GM12878 (cell line): Measurements from ENCODE around the gene KCNK5. TPM values are rescaled to one million over a fixed set of nuclear protein-coding genes. Genes with fewer than 3 reads are reported as not detected.

ENCODE experiments used
- ATAC-seq: fragments of 200-7000 bp; cut with Tn5 transposase; 3 replicates; pipeline ENCODE4 v1.9.1; 2020; ENCODE audit warnings: mild to moderate bottlenecking, moderate library complexity
- BruUV-seq: library from RNA; stranded (reverse); fragments of 400-500 nt; replicated peaks from 2 replicates; lab custom pipeline; 2021; lab: Mats Ljungman, UMichigan
- CTCF ChIA-PET: fragments of 300-600 bp; sonication (Branson Sonifier 250); formaldehyde crosslinking; extraction: SDS; loops from one replicate; lab custom pipeline; 2021; ENCODE audit warnings: inconsistent platforms; lab: Yijun Ruan, JAX
- POLR2A ChIA-PET: fragments of 350-600 bp; formaldehyde crosslinking; extraction: SDS; loops from one replicate; lab custom pipeline; 2021; ENCODE audit warnings: inconsistent platforms; lab: Charles Lee
- RAD21 ChIA-PET: fragments of 300-600 bp; sonication (Branson Sonifier 250); formaldehyde crosslinking; loops from one replicate; lab custom pipeline; 2023; ENCODE audit warnings: antibody characterized with exemption; ENCODE audit not compliant: unreplicated experiment; lab: Charles Lee
- SMC1A ChIA-PET: fragments of 300-600 bp; sonication (Branson Sonifier 250); formaldehyde crosslinking; loops from one replicate; lab custom pipeline; 2023; ENCODE audit not compliant: unreplicated experiment, uncharacterized antibody; lab: Charles Lee
- DNase-seq: peaks from one replicate; pipeline ENCODE4 v3.0.0-alpha.2; 2011; ENCODE audit warnings: low read depth, low spot score
- FAIRE-seq: peaks from 3 replicates; lab custom pipeline; 2011; peaks lifted over from hg19 to GRCh38; lab: Jason Lieb, UNC
- H2AFZ ChIP-seq: 2 replicates; pipeline ENCODE4 v1.6.0; 2011; ENCODE audit warnings: low read depth, low read length, control low read depth; ENCODE audit not compliant: control insufficient read depth
- H3K27ac ChIP-seq: 2 replicates; pipeline ENCODE4 v1.5.1; 2011; ENCODE audit warnings: control low read depth; ENCODE audit not compliant: control insufficient read depth, insufficient read depth
- H3K27me3 ChIP-seq, 2 experiments: replicated peaks in 1 of 2; 2 replicates each; pipeline versions ENCODE4 v1.6.0 to v1.6.1; 2011; ENCODE audit warnings: low read length in 1 of 2; ENCODE audit not compliant: control insufficient read depth in 2 of 2, insufficient read depth in 2 of 2
- H3K36me3 ChIP-seq, 2 experiments: 2 replicates each; pipeline ENCODE4 v1.5.1; 2011; ENCODE audit warnings: low read length in 1 of 2; ENCODE audit not compliant: control insufficient read depth in 2 of 2, insufficient read depth in 2 of 2
- H3K4me1 ChIP-seq: 2 replicates; pipeline ENCODE4 v1.6.1; 2011; ENCODE audit warnings: mild to moderate bottlenecking, low read length, moderate library complexity, mixed read lengths; ENCODE audit not compliant: control insufficient read depth, insufficient read depth
- H3K4me2 ChIP-seq: 2 replicates; pipeline ENCODE4 v1.6.0; 2011; ENCODE audit warnings: control low read depth; ENCODE audit not compliant: control insufficient read depth, insufficient read depth
- H3K4me3 ChIP-seq: fragments of 200-600 bp; sonication (generic); 2 replicates; pipeline ENCODE4 v1.5.1; 2016
- H3K79me2 ChIP-seq: 2 replicates; pipeline ENCODE4 v1.6.0; 2011; ENCODE audit warnings: low read length; ENCODE audit not compliant: control insufficient read depth, insufficient read depth
- H3K9ac ChIP-seq: 2 replicates; pipeline ENCODE4 v1.8.0; 2011; ENCODE audit warnings: low read length, control low read depth, mixed read lengths; ENCODE audit not compliant: control insufficient read depth, insufficient read depth
- H3K9me3 ChIP-seq: replicated peaks from 3 replicates; pipeline ENCODE4 v1.5.1; 2011; ENCODE audit warnings: mild to moderate bottlenecking, low read length; ENCODE audit not compliant: control insufficient read depth, insufficient read depth
- H4K20me1 ChIP-seq: 2 replicates; pipeline ENCODE4 v1.6.0; 2011; ENCODE audit not compliant: control insufficient read depth, insufficient read depth
- ASH2L ChIP-seq: fragments of 300-600, 200-600 bp; sonication (generic); IDR thresholded peaks from 2 replicates; pipeline ENCODE4 v1.6.1; 2017; ENCODE audit warnings: low read depth, mild to moderate bottlenecking, borderline replicate concordance
- EZH2 ChIP-seq: IDR thresholded peaks from 2 replicates; pipeline ENCODE4 v1.6.1; 2012; ENCODE audit warnings: low read depth, mild to moderate bottlenecking, control low read depth, inconsistent platforms, low read length, borderline replicate concordance; ENCODE audit not compliant: control insufficient read depth
- HDAC6 ChIP-seq: fragments of 200-600 bp; sonication (generic); IDR thresholded peaks from one replicate; pipeline ENCODE4 v1.8.0; 2017; ENCODE audit warnings: antibody characterized with exemption; ENCODE audit not compliant: unreplicated experiment
- POU2F2 ChIP-seq: IDR thresholded peaks from 3 replicates; pipeline ENCODE4 v1.6.1; 2011; ENCODE audit warnings: low read depth, mild to moderate bottlenecking, low read length, borderline replicate concordance
- RAD21 ChIP-seq: IDR thresholded peaks from 2 replicates; pipeline ENCODE4 v1.6.1; 2011; ENCODE audit warnings: mild to moderate bottlenecking, low read depth, low read length, moderate library complexity; ENCODE audit not compliant: insufficient read depth
- RCOR1 ChIP-seq: conservative IDR thresholded peaks from 2 replicates; pipeline ENCODE4 v1.6.1; 2012; ENCODE audit warnings: low read depth, low read length, improper control_type of control experiment
- SIX5 ChIP-seq: IDR thresholded peaks from 2 replicates; pipeline ENCODE4 v1.6.1; 2011; ENCODE audit warnings: mild to moderate bottlenecking, low read depth, low read length, moderate library complexity; ENCODE audit not compliant: severe bottlenecking
- SMAD5 ChIP-seq: IDR thresholded peaks from 2 replicates; pipeline ENCODE4 v1.6.1; 2016; ENCODE audit warnings: antibody characterized with exemption, low read depth
- STAT1 ChIP-seq: fragments of 450-650 bp; conservative IDR thresholded peaks from 2 replicates; pipeline ENCODE4 v1.6.1; 2014; ENCODE audit warnings: antibody characterized with exemption, mild to moderate bottlenecking
- TBL1XR1 ChIP-seq: IDR thresholded peaks from 2 replicates; pipeline ENCODE4 v1.6.1; 2012; ENCODE audit warnings: low read depth, low read length, improper control_type of control experiment
- ZSCAN29 ChIP-seq: fragments of 450-650 bp; IDR thresholded peaks from 2 replicates; pipeline ENCODE4 v1.6.1; 2017; ENCODE audit warnings: mild to moderate bottlenecking, moderate library complexity
- ZZZ3 ChIP-seq: IDR thresholded peaks from 2 replicates; pipeline ENCODE4 v1.6.1; 2011; ENCODE audit warnings: low read depth; ENCODE audit not compliant: control insufficient read depth, insufficient read length
- WGBS: methylation state at CpG from one replicate; pipeline ENCODE4 v1.1.6; 2016; ENCODE audit warnings: low lambda C conversion rate; ENCODE audit not compliant: insufficient replicate concordance, insufficient coverage; ENCODE audit errors: missing lambda C conversion rate; 5-methylcytosine and 5-hydroxymethylcytosine counted together
- in situ Hi-C: fragments of 300-500 bp; cut with MboI; formaldehyde crosslinking; loops from 9 replicates; pipeline ENCODE4 v1.14.3; 2018; ENCODE audit warnings: mixed read lengths
- intact Hi-C: fragments of 100-400 bp; cut with micrococcal nuclease; formaldehyde crosslinking; loops from one replicate; pipeline ENCODE4 v1.14.2; 2022; ENCODE audit not compliant: unreplicated experiment
- polyA plus RNA-seq, 11 experiments: library from polyadenylated mRNA; depleted of rRNA in 4 of 11; unstranded in 6 of 11; stranded (reverse) in 5 of 11; fragments of >200 nt; fragmentation: Nextera tagmentation in 4 of 11; fragmentation: Illumina TruSeq in 1 of 11; extraction: Ambion mirVana in 4 of 11; extraction: Trizol in 1 of 11; gene quantifications; 1 replicate in 1 of 11; 2 replicates in 10 of 11; pipeline versions ENCODE4 v1.2.1 to v1.2.3, GENCODE V29; 2011 to 2016; ENCODE audit warnings: inconsistent platforms in 2 of 11, missing spikeins in 2 of 11, low read depth in 1 of 11
- total RNA-seq, 4 experiments: library from RNA; depleted of rRNA in 3 of 4; stranded (reverse); fragments of >200 nt in 3 of 4; fragmentation: Illumina TruSeq in 1 of 4; extraction: Trizol in 1 of 4; gene quantifications; 2 replicates each; pipeline versions ENCODE4 v1.2.1 to v1.2.3, GENCODE V29; 2013 to 2021
- TF ChIP-seq, protein P1 (sequence below): fragments of 450-650 bp; IDR thresholded peaks from 2 replicates; pipeline ENCODE4 v1.6.1; 2017; ENCODE audit warnings: antibody characterized with exemption, mild to moderate bottlenecking, moderate library complexity

KCNK5 gene
- total and polyA plus RNA-seq, 10 of the 15 experiments (the other 5 are each of a cell fraction or from before 2014, with no cell fraction given) = 0.11 to 4.2 (median 2.1) TPM

DNA sequence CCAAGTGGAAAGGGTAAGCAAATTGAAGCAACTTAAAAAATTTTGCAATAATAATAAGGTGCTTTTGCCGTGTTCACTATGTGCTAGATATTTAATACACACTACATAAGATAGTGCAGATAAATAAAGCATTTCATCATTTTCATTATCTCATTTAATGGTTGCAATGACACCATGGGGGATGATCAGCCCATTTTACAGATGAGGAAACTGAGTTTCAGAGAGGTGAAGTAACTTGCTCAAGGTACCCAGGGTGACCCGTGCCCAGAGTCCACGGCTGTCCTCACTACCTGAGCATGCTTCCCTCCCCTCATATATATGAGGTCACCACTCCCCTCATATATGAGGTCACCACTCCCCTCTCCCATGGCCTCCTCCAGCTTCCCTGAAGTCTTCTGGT is 7.5 kb upstream of the KCNK5 start:
- BruUV-seq = no TSS peak
- Histone ChIP-seq H3K27me3 (no peaks in the 10 kb centered on the region), H3K9me3 (no peaks in the 10 kb centered on the region), H3K4me2 (no peak overlapping the region), H4K20me1 (no peaks in the 10 kb centered on the region), H3K9ac (no peak overlapping the region), H3K36me3 (no peaks in the 10 kb centered on the region), H3K4me1 (no peaks in the 10 kb centered on the region), H2AFZ (no peak overlapping the region), H3K27ac (no peak overlapping the region), H3K4me3 (no peak overlapping the region), H3K79me2 (no peaks in the 10 kb centered on the region)
- intact Hi-C loops (no loop called here), in situ Hi-C loops (no loop called here)
- no peak for ATAC-seq
- SMC1A ChIA-PET = no interaction called here
- POLR2A ChIA-PET = no interaction called here
- CTCF ChIA-PET = no interaction called here
- RAD21 ChIA-PET = no interaction called here
- TF ChIP-seq TBL1XR1 = no peak
- TF ChIP-seq ZZZ3 = no peak
- no peak for TF ChIP-seq RAD21
- TF ChIP-seq STAT1 = no peak
- DNase-seq = no peak
- WGBS = 12% methylated on average over 3 of the region's 3 CpGs
- no peak for FAIRE-seq

DNA sequence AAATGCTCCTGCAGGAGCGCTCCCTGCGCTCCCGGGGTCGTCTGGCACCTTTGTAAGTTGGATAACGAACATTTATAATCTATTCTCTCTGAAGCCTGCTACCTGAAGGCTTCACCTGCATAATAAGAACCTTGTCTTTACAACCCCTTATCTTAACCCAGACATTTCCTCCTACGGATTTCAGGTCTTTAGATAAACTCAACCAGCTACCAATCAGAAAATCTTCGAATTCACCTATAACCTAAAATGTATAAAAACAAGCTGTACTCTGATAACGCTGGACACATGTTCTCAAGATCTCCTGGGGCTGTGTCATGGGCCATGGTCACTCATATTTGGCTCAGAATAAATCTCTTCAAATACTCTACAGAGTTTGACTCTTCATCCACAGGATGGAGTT is 4.1 kb upstream of the KCNK5 start:
- POLR2A ChIA-PET = no interaction called here
- no peak overlapping the region for H2AFZ ChIP-seq
- no peaks in the 10 kb centered on the region for H3K9me3 ChIP-seq
- SMC1A ChIA-PET = interaction anchor here (1.4 kb wide), 1 partner anchor 9 kb away, joined by 3 read pairs; no protein-coding TSS in a partner anchor
- no peaks in the 10 kb centered on the region for H3K36me3 ChIP-seq
- peaks cover 0 to 3% of the 10 kb centered on the region in 2 experiments; a peak in 3 of 4 replicates for H3K27me3 ChIP-seq
- no peak overlapping the region for H3K4me2 ChIP-seq
- H4K20me1 ChIP-seq = no peaks in the 10 kb centered on the region
- no peak overlapping the region for H3K27ac ChIP-seq
- in situ Hi-C loops (no loop called here), intact Hi-C loops (no loop called here)
- DNase-seq = no peak
- no peaks in the 10 kb centered on the region for H3K4me1 ChIP-seq
- CTCF ChIA-PET = interaction anchor here (0.9 kb wide), 1 partner anchor 34 kb away, joined by 3 read pairs; no protein-coding TSS in a partner anchor
- ATAC-seq = no peak
- 40% methylated on average over 8 of the region's 8 CpGs for WGBS
- RAD21 ChIA-PET = interaction anchor here (1.2 kb wide), 1 partner anchor 43 kb away, joined by 3 read pairs; no protein-coding TSS in a partner anchor
- FAIRE-seq = no peak
- no peak overlapping the region for H3K9ac ChIP-seq
- peaks cover 3% of the 10 kb centered on the region for H3K79me2 ChIP-seq
- no peak overlapping the region for H3K4me3 ChIP-seq
- no TSS peak for BruUV-seq
- TF ChIP-seq EZH2 (no peak), ZSCAN29 (no peak), RCOR1 (no peak), HDAC6 (no peak), ASH2L (no peak), POU2F2 (no peak), SIX5 (no peak), SMAD5 (no peak)
- TF ChIP-seq, protein P1, sequence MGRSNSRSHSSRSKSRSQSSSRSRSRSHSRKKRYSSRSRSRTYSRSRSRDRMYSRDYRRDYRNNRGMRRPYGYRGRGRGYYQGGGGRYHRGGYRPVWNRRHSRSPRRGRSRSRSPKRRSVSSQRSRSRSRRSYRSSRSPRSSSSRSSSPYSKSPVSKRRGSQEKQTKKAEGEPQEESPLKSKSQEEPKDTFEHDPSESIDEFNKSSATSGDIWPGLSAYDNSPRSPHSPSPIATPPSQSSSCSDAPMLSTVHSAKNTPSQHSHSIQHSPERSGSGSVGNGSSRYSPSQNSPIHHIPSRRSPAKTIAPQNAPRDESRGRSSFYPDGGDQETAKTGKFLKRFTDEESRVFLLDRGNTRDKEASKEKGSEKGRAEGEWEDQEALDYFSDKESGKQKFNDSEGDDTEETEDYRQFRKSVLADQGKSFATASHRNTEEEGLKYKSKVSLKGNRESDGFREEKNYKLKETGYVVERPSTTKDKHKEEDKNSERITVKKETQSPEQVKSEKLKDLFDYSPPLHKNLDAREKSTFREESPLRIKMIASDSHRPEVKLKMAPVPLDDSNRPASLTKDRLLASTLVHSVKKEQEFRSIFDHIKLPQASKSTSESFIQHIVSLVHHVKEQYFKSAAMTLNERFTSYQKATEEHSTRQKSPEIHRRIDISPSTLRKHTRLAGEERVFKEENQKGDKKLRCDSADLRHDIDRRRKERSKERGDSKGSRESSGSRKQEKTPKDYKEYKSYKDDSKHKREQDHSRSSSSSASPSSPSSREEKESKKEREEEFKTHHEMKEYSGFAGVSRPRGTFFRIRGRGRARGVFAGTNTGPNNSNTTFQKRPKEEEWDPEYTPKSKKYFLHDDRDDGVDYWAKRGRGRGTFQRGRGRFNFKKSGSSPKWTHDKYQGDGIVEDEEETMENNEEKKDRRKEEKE = no peak
